ENCODE results near the gene NOS3.

NOS3 gene

DNA sequence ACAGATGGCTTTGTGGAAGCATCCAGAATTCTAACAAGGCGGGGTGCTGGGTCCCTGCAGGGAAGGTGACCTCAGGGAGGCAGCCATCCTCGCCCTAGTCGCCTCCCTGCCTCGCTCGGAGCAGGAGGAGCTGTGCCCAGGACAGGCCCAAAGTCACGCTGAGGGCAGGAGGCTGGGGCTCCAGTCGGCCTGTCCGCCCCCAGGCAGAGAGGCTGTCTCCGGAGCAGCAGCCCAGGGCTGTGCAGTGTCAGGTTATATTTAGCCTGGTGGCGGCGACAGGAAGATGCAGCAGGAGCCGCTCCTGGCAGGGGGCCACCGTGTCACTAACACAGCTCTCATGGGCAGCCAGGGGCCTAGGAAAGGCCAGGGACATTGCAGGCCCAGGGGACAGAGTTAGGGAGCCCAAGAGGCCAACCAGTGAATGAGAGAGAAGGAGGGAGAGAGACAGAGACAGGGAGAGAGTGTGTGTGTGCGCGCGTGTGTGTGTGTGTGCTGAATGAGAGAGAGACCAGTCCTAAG, 26.2 kb upstream of the NOS3 start:
- no peak for DNase-seq (ENCODE audit: low read depth, low spot score)

- no peak for DNase-seq (ENCODE audit: low read depth, low spot score)
These were observed 25.5 kb upstream of the NOS3 start for GRCh38 chr7:150965273-150965830.

GRCh38 chr7:150966002-150966401, 24.8 kb upstream of the NOS3 start:
- no peak for DNase-seq (ENCODE audit: low read depth, low spot score)

- no peak for DNase-seq (ENCODE audit: low read depth, low spot score)
These were observed 23.5 kb upstream of the NOS3 start for GRCh38 chr7:150967349-150967748.

- DNase-seq (ENCODE audit: low read depth, low spot score): no peak
These were observed 22.6 kb upstream of the NOS3 start for GRCh38 chr7:150968056-150968733.

- no peak for DNase-seq (ENCODE audit: low read depth, low spot score)
These were observed 22.0 kb upstream of the NOS3 start for GRCh38 chr7:150968734-150969372.

- DNase-seq (ENCODE audit: low read depth, low spot score): no peak
These were observed 21.3 kb upstream of the NOS3 start for GRCh38 chr7:150969475-150969874.

- no peak for DNase-seq (ENCODE audit: low read depth, low spot score)
These were observed 20.4 kb upstream of the NOS3 start for GRCh38 chr7:150970424-150970823.

GRCh38 chr7:150971242-150972022, 19.4 kb upstream of the NOS3 start:
- DNase-seq (ENCODE audit: low read depth, low spot score): no peak

DNA sequence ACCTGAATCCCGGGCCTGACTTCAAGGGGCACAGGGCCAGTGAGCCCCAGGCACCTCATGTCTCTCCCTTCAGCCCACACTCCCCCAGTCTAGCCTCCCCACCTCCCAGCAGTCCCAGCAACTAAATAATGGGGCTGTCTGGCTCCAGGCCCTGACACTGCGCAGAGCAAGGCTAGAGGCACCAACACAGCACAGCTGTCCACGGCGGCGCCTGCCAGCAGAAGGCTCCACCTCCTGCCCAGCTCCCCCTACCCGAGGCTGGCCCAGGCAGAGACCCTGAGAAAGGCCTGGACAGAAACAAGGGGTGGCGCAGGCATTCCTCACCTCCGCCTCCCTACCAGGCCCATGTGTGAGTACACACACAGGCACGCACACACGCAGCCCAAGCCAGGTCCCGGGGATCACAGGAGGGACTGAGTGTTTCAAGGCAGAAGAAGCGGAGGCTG, 18.8 kb upstream of the NOS3 start:
- no peak for DNase-seq (ENCODE audit: low read depth, low spot score)

- DNase-seq (ENCODE audit: low read depth, low spot score): no peak
These were observed 18.1 kb upstream of the NOS3 start for GRCh38 chr7:150972741-150973140.

DNA sequence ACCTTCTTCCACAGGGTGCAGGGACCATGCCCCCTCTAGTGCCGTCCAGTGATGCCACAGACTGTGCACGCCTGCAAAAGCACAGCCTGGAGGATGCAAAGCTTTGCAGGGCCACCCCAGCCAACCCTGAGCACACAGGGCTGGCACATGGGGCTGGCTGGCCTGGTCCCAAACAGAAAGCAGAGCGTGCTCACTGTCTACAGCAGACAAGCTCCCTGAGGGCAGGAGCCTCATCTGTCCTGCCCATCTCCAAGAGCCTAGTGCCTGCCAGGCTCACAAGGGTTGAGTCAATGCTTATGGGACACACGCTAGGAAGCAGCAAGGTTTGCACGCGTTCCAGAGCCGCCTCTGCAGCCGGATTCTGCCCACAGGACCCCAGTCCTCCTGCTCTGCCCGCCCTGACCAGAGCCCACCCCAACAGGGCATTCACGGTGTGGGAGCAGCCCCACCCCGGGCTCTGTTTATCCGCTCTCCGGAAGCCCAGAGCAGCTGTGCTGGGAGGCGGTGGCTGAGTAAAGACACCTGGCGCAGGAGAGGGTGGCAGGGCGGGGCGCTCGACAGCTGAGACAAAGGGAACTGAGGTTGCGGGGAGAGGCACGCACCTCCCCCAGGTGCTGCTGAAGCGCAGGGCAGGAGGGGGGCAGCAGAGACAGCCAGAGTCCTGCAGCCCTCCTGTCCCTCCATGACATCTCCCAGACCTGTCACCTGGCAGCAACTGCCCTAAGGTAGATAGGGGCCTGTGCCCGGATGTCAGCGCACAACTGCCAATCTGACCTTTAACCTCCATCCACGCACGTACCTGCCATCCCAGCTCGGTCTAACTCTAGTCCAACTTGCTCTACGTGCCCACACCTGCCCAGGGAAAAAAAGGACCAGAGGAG, 17.0 kb upstream of the NOS3 start:
- no peak for DNase-seq (ENCODE audit: low read depth, low spot score)

GRCh38 chr7:150974468-150975391, 16.1 kb upstream of the NOS3 start:
- peak; percentile 66 for DNase-seq (ENCODE audit: low read depth, low spot score)

- DNase-seq (ENCODE audit: low read depth, low spot score): no peak
These were observed 15.1 kb upstream of the NOS3 start for GRCh38 chr7:150975536-150976319.

GRCh38 chr7:150976529-150977381, 14.1 kb upstream of the NOS3 start:
- DNase-seq (ENCODE audit: low read depth, low spot score): no peak

- DNase-seq (ENCODE audit: low read depth, low spot score): no peak
These were observed 13.3 kb upstream of the NOS3 start for GRCh38 chr7:150977382-150978125.

- DNase-seq (ENCODE audit: low read depth, low spot score): no peak
These were observed 12.6 kb upstream of the NOS3 start, which contains the start of gene KCNH2 for GRCh38 chr7:150978126-150978789. KCNH2 (minus strand) TSS chr7:150978321; CDS start chr7:150977913, 408 bp downstream.
